GM23338 (cell line): ENCODE measurements around the gene STAT1. TPM values are rescaled to one million over a fixed set of nuclear protein-coding genes. Genes with fewer than 3 reads are reported as not detected.

ENCODE experiments used
- JUNB ChIP-seq: IDR thresholded peaks from one replicate; pipeline ENCODE4 v1.6.1; 2016; ENCODE audit warnings: antibody characterized with exemption; ENCODE audit not compliant: unreplicated experiment
- NANOG ChIP-seq: IDR thresholded peaks from 2 replicates; pipeline ENCODE4 v1.6.1; 2016; ENCODE audit warnings: antibody characterized with exemption, borderline replicate concordance
- POLR2AphosphoS5 ChIP-seq: IDR thresholded peaks from 2 replicates; pipeline ENCODE4 v1.6.1; 2016; ENCODE audit warnings: antibody characterized with exemption, low read depth
- STAT1 ChIP-seq: IDR thresholded peaks from one replicate; pipeline ENCODE4 v1.6.1; 2016; ENCODE audit warnings: antibody characterized with exemption; ENCODE audit not compliant: unreplicated experiment
- ZNF114 ChIP-seq: fragments of 250-450 bp; sonication (Bioruptor Pico); IDR thresholded peaks from 2 replicates; pipeline ENCODE4 v1.5.0; 2020; ENCODE audit warnings: mild to moderate bottlenecking, moderate library complexity
- ZNF331 ChIP-seq: fragments of 250-450 bp; sonication (Bioruptor Pico); IDR thresholded peaks from 2 replicates; pipeline ENCODE4 v1.5.0; 2020; ENCODE audit warnings: low read depth, mild to moderate bottlenecking, moderate library complexity
- polyA plus RNA-seq: library from polyadenylated mRNA; unstranded; fragments of >200 nt; fragmentation: Nextera tagmentation; extraction: Ambion mirVana; gene quantifications from 2 replicates; pipeline ENCODE4 v1.2.1, GENCODE V29; 2016
- total RNA-seq: library from RNA; depleted of rRNA; stranded (reverse); fragments of >200 nt; shearing (Covaris generic); gene quantifications from 2 replicates; pipeline ENCODE4 v1.2.3, GENCODE V29; 2014
- TF ChIP-seq, protein P1 (sequence below): fragments of 250-450 bp; sonication (Bioruptor Pico); IDR thresholded peaks from 2 replicates; pipeline ENCODE4 v1.5.0; 2020; ENCODE audit warnings: mild to moderate bottlenecking, moderate library complexity
- TF ChIP-seq, protein P2 (sequence below): IDR thresholded peaks from 2 replicates; pipeline ENCODE4 v1.6.1; 2016; ENCODE audit warnings: antibody characterized with exemption
- TF ChIP-seq, protein P3 (sequence below), 2 experiments: fragments of 200-600 bp in 1 of 2; sonication (generic) in 1 of 2; conservative IDR thresholded peaks; 2 replicates each; pipeline versions ENCODE4 v1.5.1 to v1.6.1; 2016 to 2017; ENCODE audit warnings: antibody characterized with exemption in 2 of 2, low read depth in 2 of 2, mild to moderate bottlenecking in 2 of 2, moderate library complexity in 1 of 2

Gene STAT1
- total and polyA plus RNA-seq, 2 experiments from 2014 or later: 15.1 to 47.4 TPM

DNA sequence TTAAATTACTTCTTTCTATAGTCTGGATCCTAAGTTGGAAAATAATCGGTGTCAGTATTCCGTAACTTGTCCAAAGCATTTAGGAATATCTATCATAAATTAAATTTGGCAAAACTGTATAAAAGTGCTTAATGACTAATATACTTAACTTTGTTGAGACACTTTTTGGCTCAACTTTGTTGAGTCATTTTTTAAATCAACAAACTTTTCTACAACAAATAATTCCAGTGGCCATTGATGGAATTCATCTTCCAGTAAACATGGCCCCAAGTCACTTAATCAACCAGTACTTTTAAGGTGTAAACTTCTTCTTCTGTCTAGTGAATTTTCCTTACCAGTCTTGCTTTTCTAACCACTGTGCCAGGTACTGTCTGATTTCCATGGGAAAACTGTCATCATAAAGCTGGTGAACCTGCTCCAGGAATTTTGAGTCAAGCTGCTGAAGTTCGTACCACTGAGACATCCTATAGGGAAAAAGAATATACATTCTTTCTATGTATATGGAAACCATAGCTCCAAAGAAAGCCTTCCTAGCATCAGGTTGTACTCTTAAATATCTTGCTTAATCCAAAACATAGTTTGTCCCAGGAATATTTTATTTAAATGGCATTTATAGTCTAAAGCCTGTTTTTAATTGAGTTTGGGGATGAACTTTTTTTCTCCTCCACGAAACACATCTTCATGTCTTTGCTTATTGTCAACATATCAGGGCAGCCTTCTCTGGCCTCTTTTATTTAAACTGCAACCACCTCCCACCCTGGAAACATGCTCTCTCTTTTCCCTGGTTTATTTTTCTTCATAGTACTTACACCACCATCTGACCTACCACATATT is 4.2 kb downstream of the STAT1 start (continued):
- TF ChIP-seq, protein P1, sequence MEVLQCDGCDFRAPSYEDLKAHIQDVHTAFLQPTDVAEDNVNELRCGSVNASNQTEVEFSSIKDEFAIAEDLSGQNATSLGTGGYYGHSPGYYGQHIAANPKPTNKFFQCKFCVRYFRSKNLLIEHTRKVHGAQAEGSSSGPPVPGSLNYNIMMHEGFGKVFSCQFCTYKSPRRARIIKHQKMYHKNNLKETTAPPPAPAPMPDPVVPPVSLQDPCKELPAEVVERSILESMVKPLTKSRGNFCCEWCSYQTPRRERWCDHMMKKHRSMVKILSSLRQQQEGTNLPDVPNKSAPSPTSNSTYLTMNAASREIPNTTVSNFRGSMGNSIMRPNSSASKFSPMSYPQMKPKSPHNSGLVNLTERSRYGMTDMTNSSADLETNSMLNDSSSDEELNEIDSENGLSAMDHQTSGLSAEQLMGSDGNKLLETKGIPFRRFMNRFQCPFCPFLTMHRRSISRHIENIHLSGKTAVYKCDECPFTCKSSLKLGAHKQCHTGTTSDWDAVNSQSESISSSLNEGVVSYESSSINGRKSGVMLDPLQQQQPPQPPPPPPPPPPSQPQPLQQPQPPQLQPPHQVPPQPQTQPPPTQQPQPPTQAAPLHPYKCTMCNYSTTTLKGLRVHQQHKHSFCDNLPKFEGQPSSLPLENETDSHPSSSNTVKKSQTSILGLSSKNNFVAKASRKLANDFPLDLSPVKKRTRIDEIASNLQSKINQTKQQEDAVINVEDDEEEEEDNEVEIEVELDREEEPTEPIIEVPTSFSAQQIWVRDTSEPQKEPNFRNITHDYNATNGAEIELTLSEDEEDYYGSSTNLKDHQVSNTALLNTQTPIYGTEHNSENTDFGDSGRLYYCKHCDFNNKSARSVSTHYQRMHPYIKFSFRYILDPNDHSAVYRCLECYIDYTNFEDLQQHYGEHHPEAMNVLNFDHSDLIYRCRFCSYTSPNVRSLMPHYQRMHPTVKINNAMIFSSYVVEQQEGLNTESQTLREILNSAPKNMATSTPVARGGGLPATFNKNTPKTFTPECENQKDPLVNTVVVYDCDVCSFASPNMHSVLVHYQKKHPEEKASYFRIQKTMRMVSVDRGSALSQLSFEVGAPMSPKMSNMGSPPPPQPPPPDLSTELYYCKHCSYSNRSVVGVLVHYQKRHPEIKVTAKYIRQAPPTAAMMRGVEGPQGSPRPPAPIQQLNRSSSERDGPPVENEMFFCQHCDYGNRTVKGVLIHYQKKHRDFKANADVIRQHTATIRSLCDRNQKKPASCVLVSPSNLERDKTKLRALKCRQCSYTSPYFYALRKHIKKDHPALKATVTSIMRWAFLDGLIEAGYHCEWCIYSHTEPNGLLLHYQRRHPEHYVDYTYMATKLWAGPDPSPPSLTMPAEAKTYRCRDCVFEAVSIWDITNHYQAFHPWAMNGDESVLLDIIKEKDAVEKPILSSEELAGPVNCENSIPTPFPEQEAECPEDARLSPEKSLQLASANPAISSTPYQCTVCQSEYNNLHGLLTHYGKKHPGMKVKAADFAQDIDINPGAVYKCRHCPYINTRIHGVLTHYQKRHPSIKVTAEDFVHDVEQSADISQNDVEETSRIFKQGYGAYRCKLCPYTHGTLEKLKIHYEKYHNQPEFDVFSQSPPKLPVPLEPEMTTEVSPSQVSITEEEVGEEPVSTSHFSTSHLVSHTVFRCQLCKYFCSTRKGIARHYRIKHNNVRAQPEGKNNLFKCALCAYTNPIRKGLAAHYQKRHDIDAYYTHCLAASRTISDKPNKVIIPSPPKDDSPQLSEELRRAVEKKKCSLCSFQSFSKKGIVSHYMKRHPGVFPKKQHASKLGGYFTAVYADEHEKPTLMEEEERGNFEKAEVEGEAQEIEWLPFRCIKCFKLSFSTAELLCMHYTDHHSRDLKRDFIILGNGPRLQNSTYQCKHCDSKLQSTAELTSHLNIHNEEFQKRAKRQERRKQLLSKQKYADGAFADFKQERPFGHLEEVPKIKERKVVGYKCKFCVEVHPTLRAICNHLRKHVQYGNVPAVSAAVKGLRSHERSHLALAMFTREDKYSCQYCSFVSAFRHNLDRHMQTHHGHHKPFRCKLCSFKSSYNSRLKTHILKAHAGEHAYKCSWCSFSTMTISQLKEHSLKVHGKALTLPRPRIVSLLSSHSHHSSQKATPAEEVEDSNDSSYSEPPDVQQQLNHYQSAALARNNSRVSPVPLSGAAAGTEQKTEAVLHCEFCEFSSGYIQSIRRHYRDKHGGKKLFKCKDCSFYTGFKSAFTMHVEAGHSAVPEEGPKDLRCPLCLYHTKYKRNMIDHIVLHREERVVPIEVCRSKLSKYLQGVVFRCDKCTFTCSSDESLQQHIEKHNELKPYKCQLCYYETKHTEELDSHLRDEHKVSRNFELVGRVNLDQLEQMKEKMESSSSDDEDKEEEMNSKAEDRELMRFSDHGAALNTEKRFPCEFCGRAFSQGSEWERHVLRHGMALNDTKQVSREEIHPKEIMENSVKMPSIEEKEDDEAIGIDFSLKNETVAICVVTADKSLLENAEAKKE (CRISPR knock-in tag): no peak
- TF ChIP-seq, protein P2, sequence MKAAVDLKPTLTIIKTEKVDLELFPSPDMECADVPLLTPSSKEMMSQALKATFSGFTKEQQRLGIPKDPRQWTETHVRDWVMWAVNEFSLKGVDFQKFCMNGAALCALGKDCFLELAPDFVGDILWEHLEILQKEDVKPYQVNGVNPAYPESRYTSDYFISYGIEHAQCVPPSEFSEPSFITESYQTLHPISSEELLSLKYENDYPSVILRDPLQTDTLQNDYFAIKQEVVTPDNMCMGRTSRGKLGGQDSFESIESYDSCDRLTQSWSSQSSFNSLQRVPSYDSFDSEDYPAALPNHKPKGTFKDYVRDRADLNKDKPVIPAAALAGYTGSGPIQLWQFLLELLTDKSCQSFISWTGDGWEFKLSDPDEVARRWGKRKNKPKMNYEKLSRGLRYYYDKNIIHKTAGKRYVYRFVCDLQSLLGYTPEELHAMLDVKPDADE: no peak
- TF ChIP-seq NANOG: no peak
- no peak for TF ChIP-seq POLR2AphosphoS5
- no peak for TF ChIP-seq ZNF331 (CRISPR knock-in tag)
- TF ChIP-seq STAT1: no peak
- no peak for TF ChIP-seq JUNB
- TF ChIP-seq, protein P3, sequence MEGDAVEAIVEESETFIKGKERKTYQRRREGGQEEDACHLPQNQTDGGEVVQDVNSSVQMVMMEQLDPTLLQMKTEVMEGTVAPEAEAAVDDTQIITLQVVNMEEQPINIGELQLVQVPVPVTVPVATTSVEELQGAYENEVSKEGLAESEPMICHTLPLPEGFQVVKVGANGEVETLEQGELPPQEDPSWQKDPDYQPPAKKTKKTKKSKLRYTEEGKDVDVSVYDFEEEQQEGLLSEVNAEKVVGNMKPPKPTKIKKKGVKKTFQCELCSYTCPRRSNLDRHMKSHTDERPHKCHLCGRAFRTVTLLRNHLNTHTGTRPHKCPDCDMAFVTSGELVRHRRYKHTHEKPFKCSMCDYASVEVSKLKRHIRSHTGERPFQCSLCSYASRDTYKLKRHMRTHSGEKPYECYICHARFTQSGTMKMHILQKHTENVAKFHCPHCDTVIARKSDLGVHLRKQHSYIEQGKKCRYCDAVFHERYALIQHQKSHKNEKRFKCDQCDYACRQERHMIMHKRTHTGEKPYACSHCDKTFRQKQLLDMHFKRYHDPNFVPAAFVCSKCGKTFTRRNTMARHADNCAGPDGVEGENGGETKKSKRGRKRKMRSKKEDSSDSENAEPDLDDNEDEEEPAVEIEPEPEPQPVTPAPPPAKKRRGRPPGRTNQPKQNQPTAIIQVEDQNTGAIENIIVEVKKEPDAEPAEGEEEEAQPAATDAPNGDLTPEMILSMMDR (conservative IDR thresholded peaks at IDR 0.05; ENCODE audit: low read depth in 2 of 2): no peak
- TF ChIP-seq ZNF114: no peak
